HG02840 (cell line): ENCODE data around the gene SUPT16H.
"Not testable (repeated sequence)": the region's sequence is repeated elsewhere in the genome, so short reads cannot be mapped to it uniquely, and the experiment has no call there.

Experiments
- ATAC-seq: cut with Tn5 transposase; IDR thresholded peaks from one replicate; pipeline ENCODE4 v1.9.1; 2021; ENCODE audit warnings: mild to moderate bottlenecking, moderate library complexity, moderate number of reproducible peaks; ENCODE audit not compliant: unreplicated experiment, low FRiP score

Gene SUPT16H

DNA sequence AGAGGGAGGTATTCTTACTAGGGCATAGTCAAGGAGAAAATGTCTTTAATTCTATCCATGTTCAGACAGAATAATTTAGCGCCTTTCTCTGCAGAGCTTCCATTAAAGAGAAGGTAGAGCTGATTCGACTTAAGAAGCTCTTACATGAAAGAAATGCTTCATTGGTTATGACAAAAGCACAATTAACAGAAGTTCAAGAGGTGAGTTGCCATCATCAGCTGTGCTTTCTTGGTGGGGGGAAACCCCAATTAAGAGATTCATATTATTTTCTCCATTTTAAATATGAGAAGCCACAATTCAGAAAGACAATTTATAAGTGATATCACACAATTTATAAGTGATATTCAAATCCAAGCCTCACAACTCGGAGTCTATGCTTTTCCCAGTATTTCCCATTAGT, 76.2 kb downstream of the SUPT16H start:
- no peak for ATAC-seq

DNA sequence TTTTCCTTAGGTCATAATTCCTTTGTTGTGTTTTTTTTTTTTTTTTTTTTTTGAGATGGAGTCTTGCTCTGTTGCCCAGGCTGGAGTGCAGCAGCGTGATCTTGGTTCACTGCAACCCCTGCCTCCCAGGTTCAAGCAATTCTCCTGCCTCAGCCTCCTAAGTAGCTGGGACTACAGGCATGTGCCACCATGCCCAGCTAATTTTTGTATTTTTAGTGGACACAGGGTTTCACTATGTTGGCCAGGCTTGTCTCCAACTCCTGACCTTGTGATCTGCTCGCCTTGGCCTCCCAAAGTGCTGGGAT, 81.0 kb downstream of the SUPT16H start:
- not testable (repeated sequence) for ATAC-seq

DNA sequence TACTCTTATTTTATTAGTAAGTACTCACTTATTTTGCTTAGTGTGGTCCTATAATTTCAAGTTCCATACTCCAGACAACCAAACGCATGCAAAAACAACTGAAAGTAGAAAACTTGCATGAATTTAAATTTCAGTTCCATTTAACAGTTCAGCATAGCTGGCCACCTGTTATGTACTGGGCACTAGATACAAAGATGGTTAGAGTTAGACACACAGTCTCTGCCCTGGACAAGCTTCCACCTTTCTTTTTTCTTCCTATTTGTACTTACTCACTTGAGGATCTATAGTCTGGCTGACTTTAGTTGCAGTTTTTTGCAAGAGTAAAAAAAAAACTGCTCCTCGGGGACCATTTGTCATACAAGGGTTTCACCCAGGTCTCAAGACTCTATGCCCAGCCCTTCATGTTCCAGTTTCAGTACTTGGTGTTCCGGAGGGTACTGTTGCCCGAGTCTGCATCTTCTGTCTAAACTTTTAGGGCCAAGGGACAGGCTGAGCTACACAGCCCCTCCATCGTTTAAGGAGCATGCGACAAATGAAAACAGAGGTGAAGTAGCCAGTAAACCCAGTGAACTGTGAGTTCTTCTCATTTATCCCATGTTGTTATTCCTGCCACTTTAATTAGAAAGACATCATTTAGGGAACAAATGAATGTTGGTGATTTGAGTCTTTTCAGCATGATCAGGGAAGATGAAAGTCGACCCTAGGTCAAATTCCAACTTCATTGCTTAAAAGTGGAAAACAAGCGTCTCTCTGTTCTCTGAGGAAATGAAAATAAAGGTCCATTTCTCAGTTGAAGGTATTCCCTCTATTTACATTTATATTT, 81.6 kb downstream of the SUPT16H start:
- no peak for ATAC-seq
